HL-60 (cell line): Measurements from ENCODE around the gene ZCWPW1.
"Not testable (repeated sequence)": the region's sequence is repeated elsewhere in the genome, so short reads cannot be mapped to it uniquely, and the experiment has no call there.

ENCODE experiments used
- DNase-seq, 2 experiments: peaks; one replicate each; pipeline ENCODE4 v3.0.0-alpha.2; 2010 to 2020; ENCODE audit warnings: low read depth in 1 of 2, low spot score in 1 of 2
- H3K27ac ChIP-seq: fragments of 250-450 bp; sonication (Bioruptor Pico); replicated peaks from 2 replicates; pipeline ENCODE4 v1.5.1; 2020; ENCODE audit warnings: mild to moderate bottlenecking, moderate library complexity
- H3K27me3 ChIP-seq: fragments of 250-450 bp; sonication (Bioruptor Pico); 2 replicates; pipeline ENCODE4 v1.5.1; 2021; ENCODE audit warnings: mild to moderate bottlenecking, moderate library complexity; ENCODE audit not compliant: insufficient read depth, poor library complexity, severe bottlenecking
- H3K4me3 ChIP-seq: replicated peaks from 2 replicates; pipeline ENCODE4 v1.5.1; 2011; ENCODE audit warnings: mild to moderate bottlenecking, control low read depth, low read length; ENCODE audit not compliant: insufficient read depth
- GABPA ChIP-seq: IDR thresholded peaks from 2 replicates; pipeline ENCODE4 v1.6.1; 2012; ENCODE audit warnings: low read depth
- POLR2AphosphoS5 ChIP-seq: IDR thresholded peaks from 2 replicates; pipeline ENCODE4 v1.6.1; 2012; ENCODE audit warnings: low read depth
- SPI1 ChIP-seq: IDR thresholded peaks from 2 replicates; pipeline ENCODE4 v1.6.1; 2012; ENCODE audit warnings: low read depth, mild to moderate bottlenecking, borderline replicate concordance
- TF ChIP-seq, protein P1 (sequence below): IDR thresholded peaks from one replicate; pipeline ENCODE4 v1.5.1; 2011; ENCODE audit warnings: low read length, control low read depth, inconsistent platforms; ENCODE audit not compliant: insufficient read depth
- TF ChIP-seq, protein P2 (sequence below): IDR thresholded peaks from 2 replicates; pipeline ENCODE4 v1.6.1; 2012; ENCODE audit warnings: low read depth; ENCODE audit not compliant: insufficient replicate concordance

ZCWPW1 gene

DNA sequence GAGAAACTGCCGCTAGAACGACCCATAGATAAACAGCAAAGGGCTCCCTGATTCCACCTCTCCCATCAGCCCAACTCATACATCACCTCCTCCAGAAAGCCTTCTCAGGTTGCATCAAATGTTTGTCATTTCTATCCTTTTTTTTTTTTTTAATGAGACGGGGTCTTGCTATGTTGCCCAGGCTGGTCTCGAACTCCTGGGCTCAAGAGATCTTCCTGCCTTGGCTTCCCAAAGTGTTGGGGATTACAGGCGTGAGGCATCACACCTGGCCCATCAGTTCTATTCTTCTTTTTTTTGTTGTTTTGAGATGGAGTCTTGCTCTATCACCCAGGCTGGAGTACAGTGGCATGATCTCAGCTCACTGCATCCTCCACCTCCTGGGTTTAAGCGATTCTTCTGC is 28.5 kb upstream of the ZCWPW1 start:
- Histone ChIP-seq H3K27ac (no peak overlapping the region), H3K27me3 (no peaks in the 10 kb centered on the region), H3K4me3 (no peak overlapping the region)
- no peak for DNase-seq
- TF ChIP-seq POLR2AphosphoS5 (no peak), SPI1 (no peak)

DNA sequence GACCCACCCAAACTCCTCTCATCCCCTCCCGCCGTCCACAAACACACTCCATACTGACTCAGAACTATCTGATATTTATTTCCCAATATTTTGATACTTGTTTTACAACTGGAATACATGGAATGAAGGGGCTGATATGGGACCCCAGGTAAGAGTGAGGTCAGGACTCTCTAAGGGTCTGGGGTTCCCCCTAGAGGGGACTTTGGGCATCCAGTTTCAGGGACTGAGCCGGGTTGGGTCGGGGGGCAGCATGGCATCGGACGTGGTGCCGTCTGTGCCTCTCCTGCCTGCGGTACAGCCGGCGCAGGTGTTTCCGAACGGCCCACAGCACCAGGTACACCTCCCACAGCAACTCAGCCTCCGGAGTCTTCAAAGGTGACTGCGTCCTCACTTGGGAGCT is 28.1 kb upstream of the ZCWPW1 start:
- TF ChIP-seq GABPA = no peak
- TF ChIP-seq POLR2AphosphoS5 = no peak
- no peak for TF ChIP-seq SPI1
- Histone ChIP-seq H3K27ac (no peak overlapping the region), H3K27me3 (no peaks in the 10 kb centered on the region), H3K4me3 (no peak overlapping the region)
- DNase-seq = no peak

DNA sequence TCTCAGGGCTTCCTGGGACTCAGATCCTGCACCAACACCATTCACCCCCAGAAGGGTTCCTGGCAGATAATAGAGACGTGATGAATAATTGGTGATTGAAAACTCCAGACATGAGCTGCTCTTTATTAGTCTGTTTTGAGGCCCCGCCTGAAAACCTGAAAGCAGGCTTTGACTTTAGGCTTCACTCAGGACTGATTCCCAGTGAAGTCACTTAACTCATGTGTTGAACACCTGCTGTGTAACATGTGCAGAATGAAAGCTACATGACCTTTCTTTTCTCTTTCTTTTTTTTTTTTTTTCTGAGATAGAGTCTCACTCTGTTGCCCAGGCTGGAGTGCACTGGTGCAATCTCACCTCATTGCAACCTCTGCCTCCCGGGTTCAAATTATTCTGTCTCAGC is 26.7 kb upstream of the ZCWPW1 start:
- TF ChIP-seq, protein P1, sequence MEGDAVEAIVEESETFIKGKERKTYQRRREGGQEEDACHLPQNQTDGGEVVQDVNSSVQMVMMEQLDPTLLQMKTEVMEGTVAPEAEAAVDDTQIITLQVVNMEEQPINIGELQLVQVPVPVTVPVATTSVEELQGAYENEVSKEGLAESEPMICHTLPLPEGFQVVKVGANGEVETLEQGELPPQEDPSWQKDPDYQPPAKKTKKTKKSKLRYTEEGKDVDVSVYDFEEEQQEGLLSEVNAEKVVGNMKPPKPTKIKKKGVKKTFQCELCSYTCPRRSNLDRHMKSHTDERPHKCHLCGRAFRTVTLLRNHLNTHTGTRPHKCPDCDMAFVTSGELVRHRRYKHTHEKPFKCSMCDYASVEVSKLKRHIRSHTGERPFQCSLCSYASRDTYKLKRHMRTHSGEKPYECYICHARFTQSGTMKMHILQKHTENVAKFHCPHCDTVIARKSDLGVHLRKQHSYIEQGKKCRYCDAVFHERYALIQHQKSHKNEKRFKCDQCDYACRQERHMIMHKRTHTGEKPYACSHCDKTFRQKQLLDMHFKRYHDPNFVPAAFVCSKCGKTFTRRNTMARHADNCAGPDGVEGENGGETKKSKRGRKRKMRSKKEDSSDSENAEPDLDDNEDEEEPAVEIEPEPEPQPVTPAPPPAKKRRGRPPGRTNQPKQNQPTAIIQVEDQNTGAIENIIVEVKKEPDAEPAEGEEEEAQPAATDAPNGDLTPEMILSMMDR = no peak
- no peak for TF ChIP-seq POLR2AphosphoS5
- TF ChIP-seq, protein P2, sequence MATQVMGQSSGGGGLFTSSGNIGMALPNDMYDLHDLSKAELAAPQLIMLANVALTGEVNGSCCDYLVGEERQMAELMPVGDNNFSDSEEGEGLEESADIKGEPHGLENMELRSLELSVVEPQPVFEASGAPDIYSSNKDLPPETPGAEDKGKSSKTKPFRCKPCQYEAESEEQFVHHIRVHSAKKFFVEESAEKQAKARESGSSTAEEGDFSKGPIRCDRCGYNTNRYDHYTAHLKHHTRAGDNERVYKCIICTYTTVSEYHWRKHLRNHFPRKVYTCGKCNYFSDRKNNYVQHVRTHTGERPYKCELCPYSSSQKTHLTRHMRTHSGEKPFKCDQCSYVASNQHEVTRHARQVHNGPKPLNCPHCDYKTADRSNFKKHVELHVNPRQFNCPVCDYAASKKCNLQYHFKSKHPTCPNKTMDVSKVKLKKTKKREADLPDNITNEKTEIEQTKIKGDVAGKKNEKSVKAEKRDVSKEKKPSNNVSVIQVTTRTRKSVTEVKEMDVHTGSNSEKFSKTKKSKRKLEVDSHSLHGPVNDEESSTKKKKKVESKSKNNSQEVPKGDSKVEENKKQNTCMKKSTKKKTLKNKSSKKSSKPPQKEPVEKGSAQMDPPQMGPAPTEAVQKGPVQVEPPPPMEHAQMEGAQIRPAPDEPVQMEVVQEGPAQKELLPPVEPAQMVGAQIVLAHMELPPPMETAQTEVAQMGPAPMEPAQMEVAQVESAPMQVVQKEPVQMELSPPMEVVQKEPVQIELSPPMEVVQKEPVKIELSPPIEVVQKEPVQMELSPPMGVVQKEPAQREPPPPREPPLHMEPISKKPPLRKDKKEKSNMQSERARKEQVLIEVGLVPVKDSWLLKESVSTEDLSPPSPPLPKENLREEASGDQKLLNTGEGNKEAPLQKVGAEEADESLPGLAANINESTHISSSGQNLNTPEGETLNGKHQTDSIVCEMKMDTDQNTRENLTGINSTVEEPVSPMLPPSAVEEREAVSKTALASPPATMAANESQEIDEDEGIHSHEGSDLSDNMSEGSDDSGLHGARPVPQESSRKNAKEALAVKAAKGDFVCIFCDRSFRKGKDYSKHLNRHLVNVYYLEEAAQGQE = no peak
- TF ChIP-seq GABPA = no peak
- no peak for TF ChIP-seq SPI1
- no peaks in the 10 kb centered on the region for H3K27me3 ChIP-seq
- no peak overlapping the region for H3K4me3 ChIP-seq
- no peak for DNase-seq
- H3K27ac ChIP-seq = no peak overlapping the region

DNA sequence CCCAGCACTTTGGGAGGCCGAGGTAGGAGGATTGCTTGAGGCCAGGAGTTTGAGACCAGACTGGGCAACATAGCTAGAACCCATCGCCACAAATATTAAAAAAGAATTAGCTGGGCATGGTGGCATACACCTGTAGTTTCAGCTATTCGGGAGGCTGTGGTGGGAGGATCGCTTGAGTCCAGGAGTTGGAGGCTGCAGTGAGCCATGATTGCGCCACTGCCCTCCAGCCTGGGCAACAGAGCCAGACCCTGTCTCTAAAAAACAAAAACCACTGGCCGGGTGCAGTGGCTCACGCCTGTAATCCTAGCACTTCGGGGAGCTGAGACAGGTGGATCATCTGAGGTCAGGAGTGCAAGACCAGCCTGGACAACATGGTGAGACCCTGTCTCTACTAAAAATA is 25.4 kb upstream of the ZCWPW1 start:
- not testable (repeated sequence) for H3K27ac ChIP-seq, H3K4me3 ChIP-seq, DNase-seq, H3K27me3 ChIP-seq

DNA sequence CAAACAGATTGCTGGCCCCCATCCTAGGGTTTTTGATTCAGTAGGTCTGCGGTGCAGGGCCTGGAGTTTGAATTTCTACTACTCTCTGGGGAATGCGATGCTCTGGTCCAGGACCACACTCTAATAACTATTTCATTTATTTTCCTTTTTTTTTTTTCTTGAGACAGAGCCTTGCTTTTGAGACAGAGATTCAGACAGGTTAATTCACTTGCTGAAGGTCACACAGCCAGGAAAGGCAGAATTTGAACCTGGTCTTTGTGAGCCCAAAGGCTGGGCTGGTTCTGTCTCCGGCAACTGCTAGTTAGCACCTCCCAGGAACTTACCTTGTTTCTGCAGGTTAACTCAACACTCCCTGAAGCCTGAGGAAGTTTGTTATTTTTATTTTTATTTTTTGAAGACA is 24.0 kb upstream of the ZCWPW1 start:
- DNase-seq = no peak
- Histone ChIP-seq H3K27ac (no peak overlapping the region), H3K4me3 (no peak overlapping the region), H3K27me3 (no peaks in the 10 kb centered on the region)
- TF ChIP-seq, protein P1 = no peak
- TF ChIP-seq, protein P2 = no peak
- no peak for TF ChIP-seq GABPA
- no peak for TF ChIP-seq SPI1
- TF ChIP-seq POLR2AphosphoS5 = no peak
